NCI-H748 (cell line): ENCODE results near the gene ASGR2.
"Not testable (repeated sequence)": the region's sequence is repeated elsewhere in the genome, so short reads cannot be mapped to it uniquely, and the experiment has no call there.

ENCODE experiments used
- DNase-seq: peaks from one replicate; lab custom pipeline; 2025; ENCODE audit not compliant: unreplicated experiment; lab: John Stamatoyannopoulos, UW

The ASGR2 gene, protein sequence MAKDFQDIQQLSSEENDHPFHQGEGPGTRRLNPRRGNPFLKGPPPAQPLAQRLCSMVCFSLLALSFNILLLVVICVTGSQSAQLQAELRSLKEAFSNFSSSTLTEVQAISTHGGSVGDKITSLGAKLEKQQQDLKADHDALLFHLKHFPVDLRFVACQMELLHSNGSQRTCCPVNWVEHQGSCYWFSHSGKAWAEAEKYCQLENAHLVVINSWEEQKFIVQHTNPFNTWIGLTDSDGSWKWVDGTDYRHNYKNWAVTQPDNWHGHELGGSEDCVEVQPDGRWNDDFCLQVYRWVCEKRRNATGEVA

DNA sequence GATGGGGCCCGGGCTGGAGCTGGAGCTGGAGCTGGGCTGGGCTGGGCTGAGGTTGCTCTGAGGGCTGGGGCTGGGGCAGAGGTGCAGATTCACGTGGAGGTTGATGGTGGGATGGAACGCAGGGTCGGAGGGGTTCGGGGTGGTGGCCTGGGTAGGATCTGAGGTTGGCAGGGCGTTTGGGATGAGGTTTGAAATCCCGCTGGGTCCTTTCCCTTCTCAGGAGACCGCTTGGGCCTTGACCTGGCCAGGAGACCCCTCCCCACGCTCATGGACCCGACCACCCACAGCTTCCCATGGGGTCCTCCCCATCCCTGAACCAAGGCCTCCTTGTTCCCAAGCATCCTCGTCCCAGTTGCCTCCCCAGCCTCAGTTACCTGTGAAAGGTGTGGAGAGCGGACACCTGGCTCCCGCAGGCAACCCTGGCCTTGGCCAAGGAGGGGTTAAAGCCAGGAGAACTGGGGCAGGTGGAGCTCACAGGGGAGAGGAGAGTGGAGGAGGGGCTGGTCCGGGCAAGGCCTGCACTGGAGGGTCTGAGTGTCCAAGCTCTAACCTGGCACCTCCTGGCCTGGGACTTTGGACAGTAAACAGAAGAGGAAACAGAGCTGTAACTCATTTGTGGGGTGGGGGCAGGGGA is at the start of gene ASGR2:
Gene ASGR2, minus strand, starts transcription at position 582 of the 634 bp plus-strand sequence. CDS start 582 bp downstream, outside the sequence.
- no peak for DNase-seq

DNA sequence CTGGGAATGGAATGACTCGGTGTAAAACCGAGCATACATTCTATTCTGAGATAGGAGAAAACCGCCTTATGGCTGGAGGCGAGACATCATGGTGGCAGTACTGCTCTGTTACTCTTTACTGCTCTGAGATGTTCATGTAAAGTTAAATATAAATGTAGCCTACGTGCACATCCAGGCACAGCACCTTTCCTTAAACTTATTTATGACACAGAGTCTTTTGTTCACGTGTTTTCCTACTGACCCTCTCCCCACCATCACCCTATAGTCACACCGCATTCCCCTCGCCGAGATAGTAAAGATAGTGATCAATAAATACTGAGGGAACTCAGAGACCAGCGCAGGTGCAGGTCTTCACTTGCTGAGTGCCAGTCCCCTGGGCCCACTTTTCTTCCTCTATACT is 44.9 kb upstream of the ASGR2 start:
- DNase-seq = not testable (repeated sequence)

DNA sequence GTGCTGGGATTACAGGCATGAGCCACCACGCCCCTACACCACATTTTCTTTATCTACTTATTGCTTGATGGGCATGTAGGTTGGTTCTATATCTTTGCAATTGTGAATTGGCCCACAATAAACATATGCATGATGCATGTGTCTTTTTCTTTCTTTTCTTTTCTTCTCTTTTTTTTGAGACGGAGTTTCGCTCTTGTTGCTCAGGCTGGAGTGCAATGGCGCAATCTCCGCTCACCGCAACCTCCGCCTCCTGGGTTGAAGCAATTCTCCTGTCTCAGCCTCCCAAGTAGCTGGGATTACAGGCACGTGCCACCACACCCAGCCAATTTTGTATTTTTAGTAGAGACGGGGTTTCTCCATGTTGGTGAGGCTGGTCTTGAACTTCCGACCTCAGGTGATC is 43.8 kb upstream of the ASGR2 start:
- DNase-seq = not testable (repeated sequence)

DNA sequence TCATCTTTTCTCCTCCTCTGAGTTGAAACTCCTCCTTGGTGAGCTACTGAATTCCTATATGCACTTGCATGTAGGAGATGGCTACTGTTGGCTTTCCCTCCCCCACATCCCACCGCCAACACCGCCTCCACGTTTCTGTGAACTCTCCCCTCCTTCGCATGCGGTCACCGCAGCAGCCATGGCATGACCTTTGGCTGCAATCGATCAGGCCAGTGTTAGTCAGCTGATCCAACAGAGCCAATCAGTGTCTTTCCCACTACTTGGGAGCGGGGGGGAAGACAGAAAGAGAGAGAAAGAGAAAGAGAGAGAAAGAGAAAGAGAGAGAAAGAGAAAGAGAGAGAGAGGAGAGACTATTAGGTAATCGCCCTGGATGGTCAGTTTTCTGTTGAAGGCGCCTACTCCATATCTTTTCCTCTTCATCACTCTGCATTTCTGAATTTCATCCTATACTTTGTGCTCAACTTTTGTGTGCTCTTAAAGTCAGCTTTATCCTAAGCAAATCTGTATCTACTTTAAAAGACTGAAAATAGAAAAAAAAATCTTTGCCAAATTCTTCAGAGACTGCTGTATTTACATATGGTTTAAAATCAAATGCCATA is 41.8 kb upstream of the ASGR2 start:
- DNase-seq = no peak

DNA sequence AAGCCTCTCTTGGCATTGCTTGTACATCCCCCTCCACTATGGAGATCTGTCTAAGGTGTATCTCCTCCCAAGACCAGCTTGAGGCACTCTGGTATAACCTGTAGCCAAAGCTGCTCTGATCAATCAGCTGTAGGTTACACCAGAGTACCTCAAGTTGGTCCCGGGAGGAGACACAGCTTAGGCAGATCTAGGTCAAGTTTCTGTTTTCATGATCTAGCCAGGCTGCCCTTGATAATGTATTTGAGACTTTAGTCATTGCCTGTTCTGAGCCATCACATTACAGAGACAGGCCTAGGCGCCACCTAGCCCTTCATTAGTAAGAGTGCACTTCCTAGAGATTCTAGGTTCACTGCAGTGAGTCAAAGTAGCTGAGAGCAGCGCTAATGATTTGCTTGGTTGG is 33.1 kb upstream of the ASGR2 start:
- DNase-seq = no peak

DNA sequence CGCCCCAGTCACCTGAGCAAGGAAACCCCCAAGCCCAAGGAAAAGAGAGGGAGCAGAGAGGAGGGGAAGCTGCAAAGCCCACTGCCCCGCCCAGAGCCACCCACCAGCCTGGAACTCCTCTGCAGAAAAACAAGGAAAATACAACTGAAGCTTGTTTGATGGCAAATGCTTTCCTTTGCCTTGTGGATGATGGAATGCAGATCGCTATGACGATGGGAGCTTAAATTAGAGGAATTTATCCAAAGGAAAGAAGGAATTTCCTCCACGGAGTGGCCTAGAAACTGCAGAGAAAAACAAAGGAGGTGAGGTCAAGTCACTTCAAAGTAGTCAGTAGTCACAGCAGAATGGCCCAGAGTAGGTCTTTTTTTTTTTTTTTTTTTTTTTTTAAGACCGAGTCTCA is 31.5 kb upstream of the ASGR2 start:
- no peak for DNase-seq

DNA sequence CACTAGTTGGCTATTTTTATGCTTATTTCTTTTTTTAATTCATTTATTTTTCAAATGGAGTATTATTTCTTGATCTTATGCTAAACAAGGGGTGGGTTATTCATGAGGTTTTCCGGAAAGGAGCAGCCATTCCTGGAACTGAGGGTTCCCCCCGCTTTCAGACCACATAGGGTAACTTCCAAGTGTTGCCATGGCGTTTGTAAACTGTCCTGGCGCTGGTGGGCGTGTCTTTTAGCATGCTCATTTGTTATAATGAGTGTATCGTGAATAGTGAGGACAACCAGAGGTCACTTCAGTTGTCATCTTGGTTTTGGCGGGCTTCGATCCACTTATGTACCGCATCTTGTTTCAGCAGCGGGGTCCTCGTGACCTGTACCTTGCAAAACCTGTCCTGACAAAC is 29.6 kb upstream of the ASGR2 start:
- DNase-seq = peak; percentile 75

DNA sequence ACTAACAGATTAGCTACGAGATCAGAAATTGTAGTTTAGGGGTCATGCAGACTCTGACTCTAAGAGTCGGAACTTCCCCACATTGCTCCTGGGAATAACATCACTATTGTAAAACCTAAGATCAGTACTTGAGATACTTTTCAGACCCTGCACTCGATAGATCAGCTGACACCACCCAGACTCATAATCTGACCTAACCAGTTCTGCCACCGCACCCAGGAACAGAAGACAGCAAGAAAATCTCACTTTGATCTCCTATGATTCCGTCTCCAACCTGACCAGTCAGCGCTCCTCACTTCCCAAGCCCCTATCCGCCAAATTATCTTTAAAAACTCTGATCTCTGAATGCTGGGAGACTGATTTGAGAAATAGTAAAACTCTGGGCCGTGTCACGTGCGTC is 27.2 kb upstream of the ASGR2 start:
- no peak for DNase-seq

DNA sequence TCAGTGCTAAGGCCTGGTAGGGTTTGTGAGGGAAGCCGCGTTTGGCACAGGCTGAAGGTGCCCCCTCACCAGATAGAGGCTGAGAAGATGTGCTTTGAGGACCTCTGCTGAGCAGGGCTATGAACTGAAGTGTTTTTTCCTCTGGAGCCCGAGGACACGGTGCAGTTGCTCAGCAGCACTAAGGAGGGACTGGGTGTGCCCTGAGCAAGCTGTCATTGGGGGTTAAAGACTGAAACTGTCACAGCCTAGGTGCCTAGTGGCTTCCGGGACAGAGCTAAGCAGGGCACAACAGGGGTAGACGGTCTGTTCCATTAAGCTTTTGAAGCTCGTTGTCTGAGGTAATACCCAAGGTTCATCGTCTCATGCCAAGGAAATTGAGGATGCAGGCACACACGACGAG is 24.8 kb upstream of the ASGR2 start:
- no peak for DNase-seq

DNA sequence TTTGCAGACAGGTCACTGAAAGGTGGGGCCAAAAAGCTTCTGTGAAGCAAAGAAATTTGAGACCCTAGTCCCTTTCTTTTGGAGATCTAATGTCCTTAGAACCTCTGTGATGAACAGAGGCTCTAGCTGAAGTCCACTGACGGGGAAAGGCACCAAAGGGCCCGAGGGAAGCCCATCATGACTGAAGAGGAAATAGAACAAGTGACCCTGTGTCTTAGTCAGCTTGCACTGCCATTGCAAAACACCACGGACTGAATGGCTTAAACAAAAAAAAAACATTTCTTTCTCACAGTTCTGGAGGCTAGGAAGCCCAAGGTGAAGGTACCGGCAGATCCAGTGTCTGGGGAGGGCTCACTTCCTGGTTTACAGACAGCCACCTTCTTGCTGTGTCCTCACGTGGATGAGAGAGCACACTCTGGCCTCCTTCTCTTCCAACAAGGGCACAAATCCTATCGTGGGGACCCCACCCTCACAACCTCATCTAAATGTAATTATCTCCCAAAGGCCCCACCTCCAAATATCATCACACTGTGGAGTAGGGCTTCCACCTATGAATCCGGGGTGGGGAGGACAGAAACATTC is 24.3 kb upstream of the ASGR2 start:
- no peak for DNase-seq

DNA sequence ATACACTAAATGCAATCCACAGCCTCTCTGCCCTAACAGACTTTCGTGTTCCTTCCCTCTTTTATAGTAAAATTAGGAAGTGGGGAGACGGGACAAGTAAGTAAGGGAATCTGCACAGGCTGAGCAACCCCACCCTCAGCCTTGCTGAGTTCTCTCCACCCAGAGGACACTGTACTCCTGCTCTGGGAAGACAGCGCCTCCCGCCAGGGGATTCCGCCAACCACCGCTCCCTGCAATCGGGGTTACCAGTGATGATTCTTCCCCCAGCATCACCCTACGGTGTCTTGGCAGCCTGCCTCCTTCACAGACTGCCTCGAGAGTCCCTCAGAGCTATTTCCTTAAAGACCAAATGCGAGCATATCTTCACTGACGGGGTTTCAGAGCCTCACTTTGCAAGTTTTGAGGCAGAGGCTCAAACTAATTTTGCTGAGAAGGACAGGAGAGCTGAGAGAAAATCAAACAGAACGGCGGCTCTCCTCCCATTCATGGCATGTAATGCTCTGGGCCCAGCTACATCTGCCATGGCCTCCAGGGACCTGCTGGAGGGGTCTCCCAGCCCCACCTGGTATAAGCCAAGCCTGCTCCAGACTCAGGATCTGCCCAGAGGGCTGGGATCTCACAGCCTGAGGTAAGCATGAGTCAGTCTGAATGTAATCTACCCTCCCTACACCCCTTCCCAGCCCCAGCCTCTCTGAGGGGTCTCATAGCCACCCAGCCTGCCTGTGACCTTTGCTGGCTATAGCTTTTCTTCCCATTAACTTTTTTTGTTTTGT is 22.7 kb upstream of the ASGR2 start:
- DNase-seq = no peak

DNA sequence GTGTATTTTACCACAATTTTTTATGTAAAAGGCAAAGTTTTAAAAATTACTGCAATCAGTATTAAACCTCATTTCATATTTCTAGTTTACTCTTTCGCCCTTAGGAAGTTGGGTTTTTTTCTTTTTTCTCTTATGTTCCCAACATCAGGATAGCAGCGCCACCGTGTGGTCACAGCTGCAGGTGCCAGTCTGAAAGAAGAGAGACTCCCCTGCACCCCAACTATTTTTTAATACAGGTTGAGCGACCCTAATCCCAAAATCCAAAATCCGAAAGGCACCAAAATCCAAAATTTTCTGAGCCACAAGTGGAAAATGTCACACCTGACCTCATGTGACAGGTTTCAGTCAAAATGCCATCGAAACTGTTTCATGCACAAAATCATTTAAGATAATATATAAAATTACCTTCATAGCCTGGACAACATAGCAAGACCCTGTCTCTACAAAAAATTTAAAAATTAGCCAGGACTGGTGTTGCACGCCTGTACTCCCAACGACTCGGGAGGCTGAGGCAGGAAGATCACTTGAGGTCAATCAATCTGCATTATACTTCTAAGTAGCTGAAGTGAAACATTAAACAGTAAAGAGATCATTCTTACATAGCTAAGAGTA is 21.8 kb upstream of the ASGR2 start:
- DNase-seq = peak; percentile 78

DNA sequence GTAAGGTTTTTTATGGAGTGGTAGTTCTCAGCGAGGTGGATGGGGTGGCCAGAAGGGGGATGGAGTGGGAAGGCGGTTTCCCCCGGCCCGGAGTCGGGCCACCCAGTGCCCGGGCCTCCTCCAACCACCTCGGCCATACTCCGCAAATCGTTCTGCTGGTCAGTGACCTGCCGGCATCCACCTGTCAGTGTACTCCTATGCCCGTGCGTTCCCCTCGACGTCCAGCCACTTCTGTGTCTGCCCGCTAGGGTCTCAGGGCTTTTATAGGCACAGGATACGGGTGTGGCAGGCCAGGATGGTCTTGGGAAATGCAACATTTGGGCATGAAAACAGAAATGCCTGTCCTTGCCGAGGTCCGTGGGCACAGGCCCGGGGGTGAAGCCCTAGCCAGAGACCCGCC is 19.3 kb upstream of the ASGR2 start:
- no peak for DNase-seq

DNA sequence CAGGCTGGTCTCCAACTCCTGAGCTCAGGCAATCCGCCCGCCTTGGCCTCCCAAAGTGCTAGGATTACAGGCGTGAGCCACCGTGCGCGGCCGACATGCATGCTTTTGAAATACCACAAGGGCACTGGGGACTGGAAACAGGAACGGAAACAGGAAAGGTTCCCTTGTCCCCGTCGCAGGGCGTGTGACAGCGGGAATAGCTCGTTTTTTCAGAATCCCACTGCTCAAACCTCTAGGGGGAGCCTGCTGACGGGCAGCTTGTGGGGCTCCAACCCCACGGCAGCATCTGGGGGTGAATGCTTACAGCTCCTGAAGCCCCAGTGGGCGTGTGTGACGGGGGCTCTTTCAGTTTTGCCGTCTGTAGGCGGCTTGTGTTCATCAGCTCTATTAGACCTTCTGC is 18.8 kb upstream of the ASGR2 start:
- no peak for DNase-seq

DNA sequence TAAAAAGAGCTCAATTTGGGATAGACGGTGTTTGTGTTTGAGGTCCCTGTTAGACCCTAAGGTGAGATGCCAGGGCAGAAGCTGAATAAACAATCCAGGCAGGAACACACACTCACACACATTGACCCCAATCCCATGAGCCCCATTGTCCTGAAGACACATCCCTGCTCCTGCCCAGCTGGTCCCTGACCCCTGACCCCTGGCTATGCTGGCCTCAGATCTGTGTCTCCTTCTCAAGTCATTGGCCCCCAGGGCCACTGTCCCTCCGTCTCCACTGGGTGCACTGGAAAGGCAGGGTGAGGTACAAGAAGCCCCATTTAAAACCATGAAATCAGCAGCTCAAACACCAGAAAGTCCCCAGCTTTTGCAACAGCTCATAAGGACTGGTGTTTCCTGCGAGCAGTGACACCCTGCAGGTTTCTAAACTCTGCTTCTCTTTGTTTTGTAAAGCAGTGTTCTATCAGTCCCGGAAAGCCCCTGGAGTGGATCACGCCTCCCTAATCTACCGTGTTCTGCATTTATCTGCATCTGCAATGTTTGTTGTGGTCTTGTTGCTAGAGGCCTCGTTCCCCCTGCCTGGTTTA is 18.0 kb upstream of the ASGR2 start:
- peak; percentile 26 for DNase-seq

DNA sequence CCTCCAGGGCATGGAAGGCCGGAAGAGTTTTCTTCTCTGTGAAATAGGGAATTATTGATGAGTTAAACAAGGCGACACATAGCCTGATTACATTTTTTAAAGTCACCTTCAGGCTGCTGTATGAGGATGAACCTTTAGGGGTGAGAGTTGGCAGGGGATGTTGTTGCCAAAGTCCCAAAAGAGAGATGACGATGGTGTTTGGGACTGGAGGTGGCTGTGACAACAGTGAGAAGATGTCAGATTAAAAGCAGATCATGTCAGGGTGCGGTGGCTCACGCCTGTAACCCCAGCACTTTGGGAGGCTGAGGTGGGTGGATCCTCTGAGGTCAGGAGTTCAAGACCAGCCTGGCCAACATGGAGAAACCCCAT is 16.8 kb upstream of the ASGR2 start:
- DNase-seq = no peak

DNA sequence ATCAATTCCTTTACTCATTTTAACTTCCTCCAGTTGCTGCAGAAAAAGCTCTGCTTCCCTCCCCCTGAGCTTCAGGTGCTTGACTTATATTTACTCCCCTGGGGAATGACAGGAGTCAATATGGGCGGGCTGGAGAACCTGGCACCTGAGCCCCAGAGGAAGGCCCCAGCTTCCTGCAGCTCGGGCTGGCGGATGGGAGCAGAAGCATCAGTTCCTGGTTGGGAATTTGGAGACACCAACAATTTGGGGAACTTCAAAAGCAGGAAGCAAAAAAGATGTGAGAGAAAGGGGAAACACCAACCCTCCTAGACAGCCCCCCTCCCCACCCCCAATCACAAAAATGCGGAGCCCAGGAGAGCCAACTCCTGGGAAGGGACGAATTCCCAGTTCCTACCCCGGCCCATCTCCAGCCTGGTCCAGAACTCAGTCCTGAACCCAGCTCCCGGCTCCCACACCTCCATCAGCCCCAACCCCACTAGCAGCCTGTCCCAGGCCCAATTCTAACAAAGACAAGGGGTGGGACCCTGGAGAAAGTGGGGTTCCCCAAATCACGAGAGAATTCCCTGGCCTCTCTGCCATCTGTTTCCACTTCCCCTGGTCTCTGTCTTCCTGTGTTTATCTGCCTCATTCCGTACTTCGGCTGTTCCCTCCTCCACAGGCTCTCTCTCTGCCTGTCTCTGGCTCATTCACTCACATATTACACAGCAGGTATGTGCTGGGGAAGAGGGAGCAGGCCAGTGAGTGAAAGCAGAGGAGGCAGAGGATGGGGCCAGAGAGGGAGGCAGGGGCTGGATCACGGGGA is 16.2 kb upstream of the ASGR2 start:
- DNase-seq = no peak

DNA sequence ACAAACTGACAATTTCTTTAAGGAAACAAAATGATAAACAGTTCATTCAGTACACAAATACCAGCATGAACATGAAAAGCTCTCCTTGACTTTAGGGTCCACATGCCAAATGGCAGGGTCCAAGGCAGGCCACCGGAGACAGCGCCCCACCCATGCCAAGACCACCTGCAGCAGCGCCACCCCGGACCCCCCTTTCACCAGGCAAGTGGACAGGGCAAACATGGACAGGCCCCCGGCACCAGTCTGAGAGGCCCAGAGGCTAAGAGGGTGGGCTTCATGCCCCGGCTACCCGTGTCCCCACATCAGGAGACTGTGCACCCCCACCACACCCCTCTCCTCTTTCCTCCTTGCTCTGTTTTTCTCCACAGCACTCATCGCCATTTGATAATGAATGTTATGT is 14.7 kb upstream of the ASGR2 start:
- no peak for DNase-seq

DNA sequence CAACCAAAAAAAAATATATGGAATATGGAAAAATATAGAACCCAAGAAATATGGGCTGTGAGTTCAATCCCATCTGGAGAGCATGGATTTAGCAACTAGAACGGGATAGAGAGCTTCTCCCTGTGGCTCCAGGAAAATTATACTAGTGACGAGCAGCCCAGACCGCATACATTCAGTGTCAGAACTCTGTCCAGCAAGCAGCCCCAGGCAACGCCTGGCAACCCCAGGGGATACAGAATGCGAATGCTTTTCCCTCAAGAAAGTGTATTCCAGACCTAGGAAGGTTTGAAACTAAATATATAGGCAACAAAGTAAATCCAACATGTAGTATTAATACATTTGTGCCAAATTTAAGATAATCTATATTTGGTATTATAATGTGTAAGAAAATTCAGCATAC is 13.5 kb upstream of the ASGR2 start:
- DNase-seq = no peak

DNA sequence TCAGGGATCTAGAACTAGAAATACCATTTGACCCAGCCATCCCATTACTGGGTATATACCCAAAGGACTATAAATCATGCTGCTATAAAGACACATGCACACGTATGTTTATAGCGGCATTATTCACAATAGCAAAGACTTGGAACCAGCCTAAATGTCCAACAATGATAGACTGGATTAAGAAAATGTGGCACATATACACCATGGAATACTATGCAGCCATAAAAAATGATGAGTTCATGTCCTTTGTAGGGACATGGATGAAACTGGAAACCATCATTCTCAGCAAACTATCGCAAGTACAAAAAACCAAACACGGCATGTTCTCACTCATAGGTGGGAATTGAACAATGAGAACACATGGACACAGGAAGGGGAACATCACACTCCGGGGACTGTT is 12.9 kb upstream of the ASGR2 start:
- DNase-seq = not testable (repeated sequence)
